ENCODE data around the gene TXN2. TPM values are rescaled to one million over a fixed set of nuclear protein-coding genes. Genes with fewer than 3 reads are reported as not detected.

The TXN2 gene
- total and polyA plus RNA-seq, 7 experiments from 2014 or later = 35.5 to 154 (median 44.1) TPM

- peaks cover 0 to 11% (median 6%) of the 10 kb centered on the region in 7 donors for H3K4me1 Mint-ChIP-seq
- H3K27ac Mint-ChIP-seq = peak overlapping the region in 1 of 9 donors; percentile 14
- no peaks in the 10 kb centered on the region for H3K27me3 Mint-ChIP-seq
- POLR2A ChIA-PET = interaction anchor here (1.1 kb wide), 1 partner anchor 10 kb away, joined by 4 read pairs; no protein-coding TSS in a partner anchor
- ATAC-seq (no peak), DNase-seq (no peak)
- H3K4me3 Mint-ChIP-seq = no peak overlapping the region
- intact Hi-C loops (cut with micrococcal nuclease) = no loop called here
- H3K36me3 Mint-ChIP-seq = peaks cover 4 to 25% (median 5%) of the 10 kb centered on the region in 5 donors
- CTCF ChIA-PET = interaction anchor here (1.0 to 1.2 kb wide), 2 partner anchors 21 to 296 kb away, joined by 5 read pairs; no protein-coding TSS in a partner anchor
- H3K4me1 ChIP-seq (ENCODE audit: control insufficient read depth in 2 of 2, insufficient read depth in 2 of 2, low read length in 2 of 2) = peaks cover 0 to 3% of the 10 kb centered on the region in 2 donors
- no peaks in the 10 kb centered on the region for H3K9me3 ChIP-seq (ENCODE audit: control insufficient read depth in 2 of 3, low read length in 3 of 3)
- H3K4me3 ChIP-seq (ENCODE audit: low read length) = no peak overlapping the region
- no peaks in the 10 kb centered on the region for H3K27me3 ChIP-seq (ENCODE audit: control insufficient read depth in 2 of 2, insufficient read depth in 2 of 2, low read length in 2 of 2)
- peaks cover 0 to 4% (median 0%) of the 10 kb centered on the region in 11 donors for H3K9me3 Mint-ChIP-seq
- H3K36me3 ChIP-seq (ENCODE audit: control insufficient read depth in 2 of 3, insufficient read depth in 3 of 3, low read length in 3 of 3) = peaks cover 0 to 9% (median 0%) of the 10 kb centered on the region in 3 experiments
- no peak overlapping the region for H3K27ac ChIP-seq (ENCODE audit: low read depth, low read length)
Observed at GRCh38 chr22:36492109-36492508, 10.7 kb upstream of the TXN2 start.

GRCh38 chr22:36491155-36491554 lies 9.7 kb upstream of the TXN2 start:
- ChIA-PET POLR2A (interaction anchor here (1.3 kb wide), 1 partner anchor 9 kb away, joined by 5 read pairs; the partner anchor contains the start of gene TXN2), CTCF (interaction anchor here (0.6 kb wide), 1 partner anchor 19 kb away, joined by 3 read pairs; no protein-coding TSS in a partner anchor)
- ATAC-seq (no peak), DNase-seq (no peak)
- Mint-ChIP-seq H3K27ac (no peak overlapping the region), H3K4me1 (peaks cover 0 to 15% (median 8%) of the 10 kb centered on the region in 7 donors), H3K9me3 (peaks cover 0 to 4% (median 0%) of the 10 kb centered on the region in 11 donors), H3K4me3 (no peak overlapping the region), H3K27me3 (no peaks in the 10 kb centered on the region), H3K36me3 (peaks cover under 1 to 19% (median 5%) of the 10 kb centered on the region in 5 donors)
- intact Hi-C loops (cut with micrococcal nuclease) = no loop called here
- H3K27me3 ChIP-seq (ENCODE audit: control insufficient read depth in 2 of 2, insufficient read depth in 2 of 2, low read length in 2 of 2) = no peaks in the 10 kb centered on the region
- H3K4me1 ChIP-seq (ENCODE audit: control insufficient read depth in 2 of 2, insufficient read depth in 2 of 2, low read length in 2 of 2) = peaks cover 0 to 3% of the 10 kb centered on the region in 2 donors
- H3K27ac ChIP-seq (ENCODE audit: low read depth, low read length) = no peak overlapping the region
- no peaks in the 10 kb centered on the region for H3K9me3 ChIP-seq (ENCODE audit: control insufficient read depth in 2 of 3, low read length in 3 of 3)
- H3K36me3 ChIP-seq (ENCODE audit: control insufficient read depth in 2 of 3, insufficient read depth in 3 of 3, low read length in 3 of 3) = peaks cover 0 to 7% (median 0%) of the 10 kb centered on the region in 3 experiments
- no peak overlapping the region for H3K4me3 ChIP-seq (ENCODE audit: low read length)

GRCh38 chr22:36486619-36487384 lies 5.4 kb upstream of the TXN2 start:
- Histone ChIP-seq H3K27me3 (ENCODE audit: control insufficient read depth in 2 of 2, insufficient read depth in 2 of 2, low read length in 2 of 2) (no peaks in the 10 kb centered on the region), H3K36me3 (ENCODE audit: control insufficient read depth in 2 of 3, insufficient read depth in 3 of 3, low read length in 3 of 3) (no peaks in the 10 kb centered on the region), H3K4me1 (ENCODE audit: control insufficient read depth in 2 of 2, insufficient read depth in 2 of 2, low read length in 2 of 2) (peaks cover 0 to 4% of the 10 kb centered on the region in 2 donors), H3K4me3 (ENCODE audit: low read length) (no peak overlapping the region), H3K9me3 (ENCODE audit: control insufficient read depth in 2 of 3, low read length in 3 of 3) (no peaks in the 10 kb centered on the region), H3K27ac (ENCODE audit: low read depth, low read length) (no peak overlapping the region)
- CTCF ChIA-PET = interaction anchor here (0.7 to 2.1 kb wide), 4 partner anchors 186 to 421 kb away, joined by 3 to 18 read pairs (median 6); no protein-coding TSS in a partner anchor
- ATAC-seq (no peak), DNase-seq (peak; percentile 33 to 71 (median 59))
- POLR2A ChIA-PET = interaction anchor here (0.6 to 1.2 kb wide), 2 partner anchors 155 to 234 kb away, joined by 3 read pairs; partner anchors contain the start of gene APOL1
- Mint-ChIP-seq H3K9me3 (peaks cover 0 to 4% (median 0%) of the 10 kb centered on the region in 11 donors), H3K27me3 (no peaks in the 10 kb centered on the region), H3K4me3 (no peak overlapping the region), H3K4me1 (peaks cover 4 to 15% (median 7%) of the 10 kb centered on the region in 7 donors), H3K36me3 (peaks cover 0 to 10% (median 0%) of the 10 kb centered on the region in 5 donors), H3K27ac (peak overlapping the region in 1 of 9 donors; percentile 69)
- intact Hi-C loops (cut with micrococcal nuclease) = loop anchor here (1.0 to 10.0 kb wide), 2 partner anchors 186 to 322 kb away; partner anchors contain the start of gene APOL3 (in 2 of the 2)

- no peak for DNase-seq
Observed at GRCh38 chr22:36480941-36481392, 473 bp downstream of the TXN2 start.

GRCh38 chr22:36478966-36479365 lies 2.5 kb downstream of the TXN2 start:
- Mint-ChIP-seq H3K27ac (peak overlapping the region in 3 of 9 donors; percentile 14 to 71 (median 70)), H3K4me3 (peak overlapping the region in 1 of 10 donors; percentile 6), H3K27me3 (peaks cover 0 to 2% (median 0%) of the 10 kb centered on the region in 5 donors), H3K36me3 (peaks cover 13 to 27% (median 14%) of the 10 kb centered on the region in 5 donors), H3K4me1 (peaks cover 15 to 25% (median 19%) of the 10 kb centered on the region in 7 donors), H3K9me3 (peaks cover 0 to 5% (median 0%) of the 10 kb centered on the region in 11 donors)
- Histone ChIP-seq H3K4me3 (ENCODE audit: low read length) (no peak overlapping the region), H3K27ac (ENCODE audit: low read depth, low read length) (no peak overlapping the region), H3K9me3 (ENCODE audit: control insufficient read depth in 2 of 3, low read length in 3 of 3) (no peaks in the 10 kb centered on the region), H3K36me3 (ENCODE audit: control insufficient read depth in 2 of 3, insufficient read depth in 3 of 3, low read length in 3 of 3) (peaks cover 3 to 39% (median 10%) of the 10 kb centered on the region in 3 experiments), H3K27me3 (ENCODE audit: control insufficient read depth in 2 of 2, insufficient read depth in 2 of 2, low read length in 2 of 2) (no peaks in the 10 kb centered on the region), H3K4me1 (ENCODE audit: control insufficient read depth in 2 of 2, insufficient read depth in 2 of 2, low read length in 2 of 2) (peaks cover 8 to 15% of the 10 kb centered on the region in 2 donors)
- CTCF ChIA-PET = interaction anchor here (0.6 to 0.8 kb wide), 2 partner anchors 41 to 226 kb away, joined by 3 to 8 read pairs; no protein-coding TSS in a partner anchor
- intact Hi-C loops (cut with micrococcal nuclease) = no loop called here
- POLR2A ChIA-PET = no interaction called here
- DNase-seq (no peak), ATAC-seq (no peak)

More at GRCh38 chr22:36480941-36481392, 473 bp downstream of the TXN2 start:
- H3K9me3 ChIP-seq (ENCODE audit: control insufficient read depth in 2 of 3, low read length in 3 of 3) = no peaks in the 10 kb centered on the region
- peaks cover 5 to 14% (median 7%) of the 10 kb centered on the region in 5 donors for H3K36me3 Mint-ChIP-seq
- ChIA-PET POLR2A (interaction anchor here (0.6 to 3.1 kb wide), 9 partner anchors 10 to 1702 kb away, joined by 3 to 16 read pairs (median 5); partner anchors contain the start of genes EIF3D and FOXRED2), CTCF (no interaction called here)
- H3K27ac Mint-ChIP-seq = peak overlapping the region; percentile 78 to 99 (median 95)
- no peaks in the 10 kb centered on the region for H3K27me3 ChIP-seq (ENCODE audit: control insufficient read depth in 2 of 2, insufficient read depth in 2 of 2, low read length in 2 of 2)
- H3K27me3 Mint-ChIP-seq = peaks cover 0 to 2% (median 0%) of the 10 kb centered on the region in 5 donors
- intact Hi-C loops (cut with micrococcal nuclease) = loop anchor here (1.0 to 10.0 kb wide), 10 partner anchors 26 to 1126 kb away; partner anchors contain the start of genes APOL3 (in 2 of the 2), EIF3D (in 2 of the 2), APOL2 (in 1 of the 2) and FOXRED2 (in 1 of the 2)
- H3K4me3 Mint-ChIP-seq = peak overlapping the region; percentile 90 to 100 (median 96)
- H3K36me3 ChIP-seq (ENCODE audit: control insufficient read depth in 2 of 3, insufficient read depth in 3 of 3, low read length in 3 of 3) = peaks cover 3 to 19% (median 6%) of the 10 kb centered on the region in 3 experiments
- H3K4me1 Mint-ChIP-seq = peaks cover 15 to 30% (median 18%) of the 10 kb centered on the region in 7 donors
- no peak for ATAC-seq
- peak overlapping the region; percentile 96 for H3K27ac ChIP-seq (ENCODE audit: low read depth, low read length)
- H3K4me1 ChIP-seq (ENCODE audit: control insufficient read depth in 2 of 2, insufficient read depth in 2 of 2, low read length in 2 of 2) = peaks cover 8 to 15% of the 10 kb centered on the region in 2 donors
- H3K4me3 ChIP-seq (ENCODE audit: low read length) = peak overlapping the region; percentile 55
- peaks cover 0 to 5% (median 0%) of the 10 kb centered on the region in 11 donors for H3K9me3 Mint-ChIP-seq

GRCh38 chr22:36475341-36475740 lies 6.1 kb downstream of the TXN2 start:
- DNase-seq = no peak

More at GRCh38 chr22:36475341-36475740, 6.1 kb downstream of the TXN2 start:
- H3K4me3 Mint-ChIP-seq = no peak overlapping the region
- ATAC-seq = no peak
- H3K27me3 Mint-ChIP-seq = no peaks in the 10 kb centered on the region
- peaks cover 13 to 27% (median 14%) of the 10 kb centered on the region in 5 donors for H3K36me3 Mint-ChIP-seq
- Histone ChIP-seq H3K4me1 (ENCODE audit: control insufficient read depth in 2 of 2, insufficient read depth in 2 of 2, low read length in 2 of 2) (peaks cover 4 to 6% of the 10 kb centered on the region in 2 donors), H3K36me3 (ENCODE audit: control insufficient read depth in 2 of 3, insufficient read depth in 3 of 3, low read length in 3 of 3) (peaks cover 3 to 69% (median 10%) of the 10 kb centered on the region in 3 experiments), H3K9me3 (ENCODE audit: control insufficient read depth in 2 of 3, low read length in 3 of 3) (no peaks in the 10 kb centered on the region), H3K27me3 (ENCODE audit: control insufficient read depth in 2 of 2, insufficient read depth in 2 of 2, low read length in 2 of 2) (no peaks in the 10 kb centered on the region), H3K4me3 (ENCODE audit: low read length) (no peak overlapping the region), H3K27ac (ENCODE audit: low read depth, low read length) (no peak overlapping the region)
- intact Hi-C loops (cut with micrococcal nuclease) = no loop called here
- H3K9me3 Mint-ChIP-seq = no peaks in the 10 kb centered on the region
- ChIA-PET POLR2A (interaction anchor here (0.9 to 1.2 kb wide), 3 partner anchors 140 to 168 kb away, joined by 3 read pairs; no protein-coding TSS in a partner anchor), CTCF (interaction anchor here (0.8 to 1.8 kb wide), 3 partner anchors 174 to 278 kb away, joined by 3 to 5 read pairs (median 3); no protein-coding TSS in a partner anchor)
- no peak overlapping the region for H3K27ac Mint-ChIP-seq
- peaks cover 5 to 15% (median 8%) of the 10 kb centered on the region in 7 donors for H3K4me1 Mint-ChIP-seq

Data from naive thymus-derived CD4-positive, alpha-beta T cell (primary cell).